AG08396 (cell line): Measurements from ENCODE around the gene AOX1.
A peak's percentile ranks its signal among the peaks of the same experiment; 100 is the strongest.
"Not testable (repeated sequence)": the region's sequence is repeated elsewhere in the genome, so short reads cannot be mapped to it uniquely, and the experiment has no call there.

Experiments used
- DNase-seq: peaks from one replicate; pipeline ENCODE4 v3.0.0; 2012; ENCODE audit warnings: low spot score, mixed read lengths

Gene AOX1

GRCh38 chr2:200627110-200627770, 41.4 kb downstream of the AOX1 start:
- no peak for DNase-seq

- not testable (repeated sequence) for DNase-seq
Observed at GRCh38 chr2:200628461-200628860, 42.6 kb downstream of the AOX1 start.

DNA sequence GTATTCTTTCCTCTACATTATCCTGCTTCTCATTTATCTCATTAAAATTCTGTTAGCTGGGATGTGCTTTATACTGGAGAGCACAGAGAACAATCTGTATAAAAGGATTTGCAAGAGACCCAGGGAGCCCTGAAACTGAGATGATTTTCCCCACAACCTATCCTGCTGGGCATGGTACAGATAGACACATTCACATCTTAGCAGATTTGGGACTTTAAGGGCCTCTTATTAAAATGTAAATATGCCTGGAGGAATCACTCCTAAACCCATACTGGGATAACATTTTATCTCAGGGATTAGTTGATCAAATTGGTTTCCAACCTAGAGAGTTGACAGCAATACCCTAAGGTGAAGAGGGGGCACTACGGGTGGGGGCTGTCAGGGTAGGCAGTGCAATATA, 45.5 kb downstream of the AOX1 start:
- no peak for DNase-seq

- no peak for DNase-seq
Observed at GRCh38 chr2:200634231-200634964, 48.6 kb downstream of the AOX1 start.

GRCh38 chr2:200635251-200635650, 49.4 kb downstream of the AOX1 start:
- DNase-seq = no peak

DNA sequence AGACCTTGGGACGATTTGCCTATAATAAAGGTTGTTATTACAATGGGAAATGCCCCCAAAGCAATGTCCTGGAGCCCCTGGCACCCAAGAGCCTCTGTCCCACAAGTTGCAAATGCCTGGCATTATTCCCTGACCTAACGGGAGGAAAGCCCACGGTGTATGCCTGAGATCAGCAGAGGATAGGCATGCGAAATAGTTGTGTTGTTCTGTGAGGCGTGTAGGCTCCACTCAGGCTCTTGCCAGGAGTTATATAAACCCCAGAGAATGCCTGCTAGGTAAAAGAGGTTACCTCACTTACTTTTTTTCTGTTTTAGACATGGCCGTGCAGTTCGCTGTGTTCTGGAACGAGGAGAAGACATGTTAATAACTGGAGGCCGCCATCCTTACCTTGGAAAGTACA, 52.1 kb downstream of the AOX1 start:
- no peak for DNase-seq

DNA sequence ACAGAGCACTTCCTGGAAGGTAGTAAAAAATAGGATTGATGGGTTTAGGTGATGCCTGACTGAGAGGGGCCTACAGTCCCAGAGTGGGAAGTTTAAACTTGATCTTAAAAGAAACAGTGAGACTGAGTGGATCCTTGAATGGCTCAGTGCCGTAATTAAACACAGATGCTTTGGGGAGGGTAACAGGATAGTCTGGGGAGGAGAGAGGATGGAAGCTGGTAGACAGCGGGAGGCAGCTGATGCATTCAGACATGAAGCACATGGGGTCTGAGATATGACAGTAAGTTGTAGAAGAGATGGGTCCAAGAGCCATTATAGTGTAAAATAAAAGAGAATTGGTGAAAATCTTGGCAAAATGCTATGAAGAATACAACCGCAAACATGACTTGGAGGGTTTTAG, 54.4 kb downstream of the AOX1 start:
- no peak for DNase-seq

GRCh38 chr2:200640901-200641300, 55.1 kb downstream of the AOX1 start:
- DNase-seq = no peak

GRCh38 chr2:200648518-200649281, 62.9 kb downstream of the AOX1 start:
- not testable (repeated sequence) for DNase-seq

DNA sequence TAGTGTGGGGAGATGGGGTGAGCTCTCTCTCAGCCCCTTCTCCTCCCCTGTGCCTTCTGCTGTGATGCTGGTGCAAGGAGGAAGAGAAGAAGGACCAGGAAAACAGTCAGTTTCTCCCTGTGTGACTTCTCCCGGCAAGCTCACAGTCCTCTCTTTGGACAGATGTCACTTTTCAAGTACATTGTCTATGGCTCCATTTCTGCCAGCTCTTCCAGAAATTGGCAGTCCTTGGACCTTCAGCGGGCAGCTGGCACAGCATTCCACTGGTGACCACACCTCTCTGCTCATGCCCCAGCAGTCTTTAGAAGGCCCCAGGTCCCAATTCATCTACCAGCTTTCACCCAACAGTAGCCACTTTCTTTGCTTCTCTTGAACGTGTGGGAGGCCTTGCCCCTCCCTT, 63.9 kb downstream of the AOX1 start:
- no peak for DNase-seq

DNA sequence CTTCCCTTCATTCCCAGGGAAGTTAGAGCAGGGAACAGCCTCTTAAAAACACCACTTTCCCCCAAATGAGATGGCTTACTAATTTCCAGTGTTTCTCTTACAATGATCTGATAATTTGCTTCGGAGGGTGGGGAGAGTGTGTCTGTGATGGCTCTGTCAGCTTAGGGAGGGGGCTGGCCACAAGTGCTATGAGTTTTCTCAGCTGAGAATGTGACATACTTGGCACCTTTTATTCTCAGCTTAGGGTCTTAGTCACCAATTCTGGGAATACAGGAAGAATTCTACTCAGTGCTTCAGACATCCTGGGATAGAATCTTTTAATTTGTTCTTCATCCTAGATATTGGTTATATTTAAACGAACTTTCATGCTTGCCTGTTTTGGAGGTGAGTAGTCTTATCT, 64.4 kb downstream of the AOX1 start:
- DNase-seq = no peak

- DNase-seq = peak; percentile 28
Observed at GRCh38 chr2:200652158-200652557, 66.3 kb downstream of the AOX1 start.

DNA sequence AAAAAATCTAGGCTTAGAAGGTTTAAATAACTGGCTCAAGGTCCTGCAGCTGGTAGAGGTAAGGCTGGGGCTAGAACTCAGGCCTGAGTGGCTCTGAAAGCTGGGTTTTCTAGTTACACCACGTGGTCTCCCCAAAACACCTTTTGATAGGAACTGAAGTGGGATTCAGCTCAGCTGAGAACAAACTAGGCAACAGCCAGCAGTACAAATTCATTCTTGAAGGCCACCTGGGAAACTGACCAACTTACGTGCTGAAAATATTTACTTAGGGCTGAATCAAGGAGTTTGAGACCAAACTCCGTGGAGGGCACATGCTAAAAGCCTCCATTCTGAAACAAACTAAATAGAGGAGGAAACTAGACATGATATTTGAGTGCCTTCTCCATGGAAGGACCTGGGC, 67.2 kb downstream of the AOX1 start:
- DNase-seq = no peak

- DNase-seq = no peak
Observed at GRCh38 chr2:200654823-200655222, 69.0 kb downstream of the AOX1 start.

DNA sequence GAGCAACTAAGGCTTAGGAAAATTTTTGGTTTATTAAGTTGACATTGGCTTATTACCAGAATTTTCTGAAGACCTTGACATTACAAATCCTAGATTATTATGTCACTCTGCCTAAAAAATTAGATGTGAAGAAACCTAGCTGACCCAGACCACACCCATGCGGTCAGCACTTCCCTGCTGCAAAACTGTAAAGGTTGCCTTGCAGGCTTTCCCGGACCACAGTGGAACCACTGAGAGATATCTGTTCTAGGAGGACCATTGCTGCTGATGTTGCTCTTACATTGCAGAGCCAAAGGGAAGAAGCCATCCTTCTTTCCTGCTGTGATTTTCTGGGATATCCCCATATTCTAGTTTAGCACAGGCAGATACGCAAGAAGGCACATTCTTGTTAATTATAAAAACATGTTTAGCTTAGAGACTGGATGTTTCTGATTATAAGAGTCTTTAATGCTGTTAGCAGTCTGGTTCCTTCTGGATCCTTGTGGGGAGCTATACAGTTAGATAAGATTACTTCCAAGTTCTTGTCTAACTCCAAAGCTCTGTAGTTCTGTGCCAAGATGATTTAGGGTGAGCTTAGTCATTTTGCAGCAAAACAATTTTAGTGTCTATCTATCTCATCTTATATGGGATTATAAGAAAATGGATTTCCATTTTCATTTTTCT, 70.2 kb downstream of the AOX1 start:
- no peak for DNase-seq

DNA sequence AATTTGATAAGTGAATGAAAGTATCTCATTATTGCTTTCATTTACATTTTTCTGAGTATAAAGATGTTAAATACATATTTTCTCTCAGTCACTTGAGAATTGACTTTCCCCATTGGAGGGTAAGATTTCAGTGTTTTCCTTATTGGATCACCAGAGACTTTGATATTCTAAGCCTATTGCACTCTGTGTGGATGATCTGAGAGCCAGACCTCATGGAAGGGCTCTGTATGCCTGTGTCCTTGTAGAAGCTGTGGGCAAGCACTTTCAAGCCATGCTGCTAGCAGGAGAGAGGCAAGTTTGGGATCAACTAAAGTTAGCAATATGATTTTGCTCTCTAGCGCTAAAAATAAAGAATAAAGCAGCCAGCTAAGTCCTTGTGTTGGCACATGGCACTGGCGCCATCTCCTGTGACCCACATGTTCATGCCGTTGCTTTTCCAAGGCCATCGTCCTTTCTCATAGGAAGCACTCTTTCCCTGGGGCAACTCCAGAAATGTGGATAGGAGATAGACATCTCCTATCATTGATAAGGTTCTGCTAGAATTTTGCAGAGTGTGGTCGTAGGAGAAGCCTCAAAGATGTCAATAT, 72.6 kb downstream of the AOX1 start:
- no peak for DNase-seq

DNA sequence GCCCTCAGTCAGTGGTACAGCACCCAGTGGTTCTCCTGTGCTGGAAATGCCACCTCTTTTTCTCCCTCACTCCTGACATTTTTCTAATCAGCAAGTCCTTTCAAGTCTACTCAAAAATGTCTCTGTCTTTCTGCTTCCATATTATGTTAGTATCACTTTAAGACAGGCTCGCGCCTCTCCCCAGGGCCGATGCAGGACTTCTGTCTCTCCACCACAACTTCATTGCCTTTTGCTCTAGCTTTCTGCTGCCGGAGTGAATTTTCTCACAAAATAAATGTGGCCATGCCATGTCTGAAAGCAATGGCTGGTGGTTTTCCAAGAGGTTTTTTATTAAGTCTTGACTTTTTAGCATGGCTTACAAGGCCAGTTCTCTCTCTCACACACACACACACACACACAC, 73.6 kb downstream of the AOX1 start:
- DNase-seq = no peak

GRCh38 chr2:200661477-200661876, 75.7 kb downstream of the AOX1 start:
- no peak for DNase-seq

GRCh38 chr2:200662727-200663126, 76.9 kb downstream of the AOX1 start:
- peak; percentile 34 for DNase-seq

DNA sequence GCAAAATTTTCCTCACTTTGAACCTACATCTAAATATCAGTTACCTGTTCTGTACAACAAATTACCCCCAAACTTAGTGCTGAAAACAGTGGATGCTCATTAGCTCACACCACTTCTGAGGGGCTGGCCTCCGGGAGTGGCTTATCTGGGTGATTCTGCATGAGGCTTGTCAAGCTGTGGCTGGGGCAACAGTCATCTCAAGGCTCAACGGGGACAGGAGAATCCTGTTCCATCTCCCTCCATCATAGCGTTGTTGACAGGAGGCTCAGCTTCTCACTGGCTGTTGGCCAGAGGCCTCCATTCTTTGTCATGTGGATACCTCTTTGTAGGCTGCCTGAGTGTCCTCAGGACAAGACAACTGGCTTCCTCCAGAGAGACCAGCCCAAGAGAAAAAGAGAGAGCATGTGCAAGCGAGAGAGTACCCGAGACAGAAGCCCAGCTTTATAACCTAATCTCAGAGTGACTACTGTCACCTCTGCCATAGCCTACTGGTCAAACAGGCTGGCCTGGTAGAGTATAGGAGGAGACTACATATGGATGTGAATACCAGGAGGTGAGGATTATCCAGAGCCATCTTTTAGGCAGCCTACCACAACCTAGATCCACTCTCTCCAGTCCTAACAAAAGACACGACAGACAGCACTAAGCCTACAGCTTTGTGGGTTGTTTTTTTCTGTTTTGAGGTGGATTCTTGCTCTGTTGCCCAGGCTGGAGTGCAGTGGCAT, 79.1 kb downstream of the AOX1 start:
- DNase-seq = no peak

DNA sequence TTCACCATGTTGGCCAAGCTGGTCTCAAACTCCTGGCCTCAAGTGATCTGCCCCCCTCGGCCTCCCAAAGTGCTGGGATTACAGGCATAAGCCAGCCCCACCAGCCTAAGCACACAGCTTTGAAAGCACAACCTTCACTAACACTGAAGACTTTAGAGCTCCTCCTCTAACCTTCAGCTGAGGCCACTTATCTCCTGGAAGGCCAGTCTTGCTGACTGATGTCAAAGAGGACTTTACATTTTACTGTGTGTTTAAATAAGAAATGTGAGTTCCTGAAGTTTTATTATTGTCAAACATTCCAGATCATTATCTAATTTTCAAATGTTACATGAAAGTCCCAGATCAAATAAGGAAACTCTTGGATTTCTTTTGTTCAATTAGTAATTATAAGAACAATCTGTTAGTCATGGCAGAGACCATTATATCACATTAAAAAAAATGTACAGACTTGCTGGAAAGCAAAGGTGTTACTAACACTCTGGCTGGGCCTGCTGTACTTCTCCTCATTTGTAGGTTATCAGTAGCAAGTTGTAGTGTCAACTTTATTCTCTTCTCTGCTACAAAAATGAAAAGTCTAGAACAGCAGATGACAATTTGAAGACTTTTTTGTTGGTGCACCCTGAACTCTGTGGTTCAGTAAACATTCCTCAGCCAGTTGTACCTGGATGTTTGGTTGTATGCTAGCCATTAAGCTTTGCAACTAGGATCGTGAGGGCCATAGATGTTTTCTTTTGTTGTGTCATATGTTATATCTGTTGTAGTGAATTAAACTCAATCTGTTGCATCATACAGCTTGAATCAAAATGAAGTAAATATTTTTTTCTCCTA, 80.0 kb downstream of the AOX1 start:
- no peak for DNase-seq
